Pulmonary artery endothelial cell (primary cell): ENCODE data around the gene ERMARD. TPM values are rescaled to one million over a fixed set of nuclear protein-coding genes. Genes with fewer than 3 reads are reported as not detected.

Source experiments
- DNase-seq: peaks from one replicate; pipeline ENCODE4 v3.0.0-alpha.2; 2011; ENCODE audit warnings: low read depth, low spot score
- total RNA-seq: library from RNA; depleted of rRNA; stranded (reverse); fragments of >200 nt; gene quantifications from 2 replicates; pipeline ENCODE4 v1.2.3, GENCODE V29; 2014

Gene ERMARD
- total RNA-seq, 1 donor from 2014 or later, result 17.3 TPM

DNA sequence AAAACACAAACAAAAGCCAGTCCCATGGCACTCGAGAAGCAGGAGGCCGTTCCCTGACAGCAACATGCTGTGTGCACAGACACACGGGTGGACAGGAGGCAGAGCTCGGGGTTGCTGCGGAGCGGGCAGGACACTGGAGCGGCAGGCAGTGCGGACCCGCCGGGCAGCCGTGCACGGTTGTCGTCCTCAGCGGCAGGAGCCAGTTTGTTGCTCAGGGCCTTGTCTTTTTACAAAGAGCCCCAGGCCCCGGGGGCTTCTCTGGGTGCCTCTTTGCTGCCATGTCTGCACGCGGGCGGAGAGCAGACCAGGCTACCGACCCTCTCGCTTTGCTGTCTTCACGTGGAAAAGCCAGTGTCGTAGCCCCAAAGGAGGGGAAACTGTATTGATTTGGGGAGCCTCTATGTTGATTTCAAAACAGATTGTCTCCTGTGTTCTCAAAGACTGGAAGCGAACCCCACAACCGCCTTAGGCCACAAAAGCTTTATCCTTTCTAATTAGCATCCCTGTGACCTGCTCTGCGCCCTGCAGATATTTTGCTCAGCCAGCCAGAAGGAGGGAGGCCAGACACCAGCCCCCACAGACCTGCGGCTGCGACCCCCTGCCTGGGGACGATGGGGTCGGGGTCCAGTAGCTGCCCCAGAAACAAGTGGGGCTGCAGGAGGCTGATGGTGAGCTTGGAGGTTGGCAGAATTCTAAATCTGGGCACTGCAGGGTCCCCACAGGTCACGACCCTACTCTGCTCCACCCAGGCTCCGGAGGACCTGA, 50.2 kb downstream of the ERMARD start:
- no peak for DNase-seq

DNA sequence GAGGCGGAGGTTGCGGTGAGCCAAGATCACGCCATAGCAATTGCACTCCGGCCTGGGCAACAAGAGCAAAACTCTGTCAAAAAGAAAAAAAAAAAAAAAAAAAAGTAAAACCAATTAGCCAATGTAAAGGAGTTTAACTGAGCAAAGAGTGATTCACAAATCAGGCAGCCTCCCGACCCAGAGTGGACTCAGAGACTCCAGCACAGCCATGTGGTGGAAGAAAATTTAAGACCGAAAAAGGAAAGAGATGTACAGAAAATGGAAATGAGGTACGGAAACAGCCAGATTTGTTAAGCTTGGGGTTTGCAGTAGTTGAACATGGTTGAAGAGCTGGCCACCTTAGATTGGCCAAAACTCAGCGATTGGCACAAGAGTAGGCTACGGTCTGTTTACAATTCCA, 51.4 kb downstream of the ERMARD start:
- no peak for DNase-seq

DNA sequence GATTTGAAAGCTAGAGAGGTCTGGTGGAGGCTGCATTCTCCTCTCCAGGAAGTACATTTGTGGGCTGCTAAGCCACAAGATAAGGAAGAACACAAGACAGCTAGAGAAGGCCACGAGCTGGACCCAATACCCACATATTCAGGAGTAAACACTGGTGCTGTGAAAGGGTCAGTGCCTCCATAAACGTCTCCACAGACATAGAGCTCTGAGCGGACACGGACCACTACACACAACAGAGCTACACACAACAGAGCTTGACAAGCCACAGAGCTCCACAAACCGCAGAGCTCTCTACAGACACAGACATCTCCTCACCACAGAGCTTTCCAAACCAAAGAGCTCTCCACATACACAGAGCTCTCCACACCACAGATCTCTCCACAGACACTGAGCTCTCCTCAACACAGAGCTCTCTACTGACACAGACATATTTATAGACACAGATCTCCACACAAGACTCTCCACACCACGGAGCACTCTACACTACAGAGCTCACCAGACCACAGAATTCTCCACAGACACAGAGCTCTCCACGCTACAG, 51.9 kb downstream of the ERMARD start:
- DNase-seq, result no peak

DNA sequence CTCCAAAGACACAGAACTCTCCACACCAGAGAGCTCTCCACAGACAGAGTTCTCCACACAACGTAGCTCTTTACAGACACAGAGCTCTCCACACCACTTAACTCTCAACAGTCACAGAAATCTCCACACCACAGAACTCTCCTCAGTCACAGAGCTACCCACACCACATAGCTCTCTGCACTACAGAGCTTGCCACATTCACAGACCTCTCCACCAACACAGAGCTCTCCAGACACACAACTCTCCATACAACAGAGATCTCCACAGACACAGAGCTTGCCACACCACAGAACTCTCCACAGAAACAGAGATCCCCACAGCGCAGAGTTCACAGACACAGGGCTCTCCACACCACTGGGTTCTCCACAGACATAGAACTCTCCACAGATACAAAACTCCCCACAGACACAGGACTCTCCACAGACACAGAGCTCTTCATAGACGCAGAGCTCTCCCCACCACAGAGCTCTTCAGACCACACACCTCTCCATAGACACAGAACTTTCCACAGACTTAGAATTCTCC, 52.5 kb downstream of the ERMARD start:
- DNase-seq, result no peak

DNA sequence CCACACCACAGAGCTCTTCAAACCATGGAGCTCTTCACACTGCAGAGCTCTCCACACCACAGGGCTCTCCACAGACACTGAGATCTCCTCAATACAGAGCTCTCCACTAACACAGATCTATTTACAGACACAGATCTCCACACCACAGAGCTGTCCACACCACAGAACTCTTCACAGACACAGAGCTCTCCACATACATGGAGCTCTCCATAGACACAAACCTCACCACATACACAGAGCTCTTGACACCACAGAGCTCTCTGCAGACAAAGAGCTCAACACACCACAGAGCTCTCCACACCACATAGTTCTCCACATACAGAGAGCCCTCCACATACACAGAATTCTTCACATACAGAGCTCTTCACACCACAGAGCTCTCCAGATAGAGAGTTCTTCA, 53.0 kb downstream of the ERMARD start:
- DNase-seq, result no peak

DNA sequence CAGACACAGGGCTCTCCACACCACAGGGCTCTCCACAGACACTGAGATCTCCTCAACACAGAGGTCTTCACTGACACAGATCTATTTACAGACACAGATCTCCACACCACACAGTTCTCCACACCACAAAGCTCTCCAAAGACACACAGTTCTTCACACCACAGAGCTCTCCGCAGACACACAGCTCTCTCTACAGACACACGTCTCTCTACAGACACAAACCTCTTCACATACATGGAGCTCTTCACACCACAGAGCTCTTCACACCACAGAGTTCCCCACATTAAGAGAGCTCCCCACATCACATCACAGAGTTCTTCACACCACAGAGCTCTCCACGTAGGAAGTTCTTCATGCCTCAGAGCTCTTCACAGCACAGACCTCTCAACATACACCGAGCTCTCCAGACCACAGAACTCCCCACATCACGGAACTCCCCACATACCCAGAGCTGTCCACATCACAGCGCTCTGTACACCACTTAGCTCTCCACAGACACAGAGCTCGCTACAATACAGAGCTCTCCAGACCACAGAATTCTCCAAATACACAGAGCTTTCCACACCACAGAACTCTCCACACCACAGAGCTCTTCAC, 53.9 kb downstream of the ERMARD start:
- no peak for DNase-seq

DNA sequence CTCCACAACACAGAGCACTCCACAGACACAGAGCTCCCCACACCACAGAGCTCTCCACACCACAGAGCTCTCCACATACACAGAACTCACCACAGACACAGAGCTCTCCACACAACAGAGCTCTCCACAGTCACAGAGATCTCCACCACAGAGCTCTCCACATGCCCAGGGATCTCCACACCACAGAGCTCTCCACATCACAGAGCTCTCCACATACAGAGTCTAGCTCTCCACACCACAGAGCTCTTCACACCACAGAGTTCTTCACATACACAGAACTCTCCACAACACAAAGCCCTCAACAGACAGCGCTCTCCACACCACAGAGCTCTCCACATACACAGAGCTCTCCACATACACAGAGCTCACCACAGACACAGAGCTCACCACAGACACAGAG, 55.3 kb downstream of the ERMARD start:
- DNase-seq, result no peak

DNA sequence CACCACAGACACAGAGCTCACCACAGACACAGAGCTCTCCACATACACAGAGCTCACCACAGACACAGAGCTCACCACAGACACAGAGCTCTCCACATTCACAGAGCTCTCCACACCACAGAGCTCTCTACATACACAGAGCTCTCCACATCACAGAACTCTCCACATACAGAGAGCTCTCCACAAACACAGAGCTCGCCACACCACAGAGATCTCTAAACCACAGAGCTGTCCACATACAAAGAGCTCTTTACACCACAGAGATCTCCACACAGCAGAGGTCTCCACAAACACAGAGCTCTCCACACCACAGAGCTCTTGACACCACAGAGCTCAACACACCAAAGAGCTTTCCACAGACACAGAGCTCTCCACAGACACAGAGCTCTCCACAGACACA, 55.8 kb downstream of the ERMARD start:
- no peak for DNase-seq

DNA sequence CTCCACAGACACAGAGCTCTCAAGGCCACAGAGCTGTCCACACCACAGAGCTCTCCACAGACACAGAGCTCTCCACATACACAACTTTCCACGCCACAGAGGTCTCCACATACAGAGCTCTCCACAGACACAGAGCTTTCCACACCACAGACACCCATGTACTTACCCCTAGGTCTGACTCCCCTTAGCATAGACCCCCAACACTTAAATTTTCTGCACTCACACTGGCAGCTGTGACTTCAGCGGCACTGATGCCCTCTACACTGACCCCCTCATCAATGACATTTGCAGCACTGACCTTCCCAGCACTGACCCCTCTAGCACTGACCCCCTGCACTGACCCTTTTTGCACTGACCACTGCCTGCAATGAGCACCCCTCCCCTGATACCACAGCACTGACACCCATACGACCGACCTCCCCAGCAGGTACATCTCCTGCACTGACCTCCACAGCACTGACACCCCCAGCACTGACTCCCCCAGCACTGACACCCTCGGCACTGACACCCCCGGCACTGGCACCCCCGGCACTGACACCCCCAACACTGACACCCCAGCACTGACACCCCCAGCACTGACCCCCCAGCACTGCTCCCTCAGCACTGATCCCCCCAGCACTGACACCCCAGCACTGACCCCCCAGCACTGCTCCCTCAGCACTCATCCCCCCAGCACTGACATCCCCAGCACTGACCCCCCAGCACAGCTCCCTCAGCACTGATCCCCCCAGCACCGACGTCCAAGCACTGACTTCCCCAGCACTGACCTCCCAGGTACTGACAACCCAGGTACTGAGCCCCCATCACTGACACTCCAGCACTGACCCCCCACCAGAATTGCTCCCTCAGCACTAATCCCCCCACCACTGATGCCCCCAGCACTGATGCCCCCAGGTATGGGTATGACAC, 56.5 kb downstream of the ERMARD start:
- no peak for DNase-seq

DNA sequence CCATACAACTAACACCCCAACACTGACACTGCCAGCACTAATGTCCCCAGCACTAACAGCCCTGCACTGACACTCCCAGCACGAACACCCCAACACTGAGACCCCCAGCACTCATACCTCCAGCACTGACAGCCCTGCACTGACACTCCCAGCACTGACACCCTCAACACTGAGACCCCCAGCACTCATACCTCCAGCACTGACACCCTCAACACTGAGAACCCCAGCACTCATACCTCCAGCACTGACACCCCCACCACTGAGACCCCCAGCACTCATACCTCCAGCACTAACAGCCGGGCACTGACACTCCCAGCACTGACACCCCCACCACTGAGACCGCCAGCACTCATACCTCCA, 57.2 kb downstream of the ERMARD start:
- no peak for DNase-seq

DNA sequence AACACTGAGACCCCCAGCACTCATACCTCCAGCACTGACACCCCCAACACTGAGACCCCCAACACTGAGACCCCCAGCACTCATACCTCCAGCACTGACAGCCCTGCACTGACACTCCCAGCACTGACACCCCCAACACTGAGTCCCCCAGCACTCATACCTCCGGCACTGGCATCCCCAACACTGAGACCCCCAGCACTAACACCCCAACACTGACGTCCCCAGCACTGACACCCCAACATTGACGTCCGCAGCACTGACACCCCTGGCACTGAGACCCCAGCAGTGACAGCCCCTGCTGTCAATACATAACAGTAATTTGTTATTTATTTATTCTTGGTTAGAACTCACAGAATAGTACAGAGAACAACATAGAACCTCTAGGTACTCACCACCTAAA, 58.0 kb downstream of the ERMARD start:
- no peak for DNase-seq

DNA sequence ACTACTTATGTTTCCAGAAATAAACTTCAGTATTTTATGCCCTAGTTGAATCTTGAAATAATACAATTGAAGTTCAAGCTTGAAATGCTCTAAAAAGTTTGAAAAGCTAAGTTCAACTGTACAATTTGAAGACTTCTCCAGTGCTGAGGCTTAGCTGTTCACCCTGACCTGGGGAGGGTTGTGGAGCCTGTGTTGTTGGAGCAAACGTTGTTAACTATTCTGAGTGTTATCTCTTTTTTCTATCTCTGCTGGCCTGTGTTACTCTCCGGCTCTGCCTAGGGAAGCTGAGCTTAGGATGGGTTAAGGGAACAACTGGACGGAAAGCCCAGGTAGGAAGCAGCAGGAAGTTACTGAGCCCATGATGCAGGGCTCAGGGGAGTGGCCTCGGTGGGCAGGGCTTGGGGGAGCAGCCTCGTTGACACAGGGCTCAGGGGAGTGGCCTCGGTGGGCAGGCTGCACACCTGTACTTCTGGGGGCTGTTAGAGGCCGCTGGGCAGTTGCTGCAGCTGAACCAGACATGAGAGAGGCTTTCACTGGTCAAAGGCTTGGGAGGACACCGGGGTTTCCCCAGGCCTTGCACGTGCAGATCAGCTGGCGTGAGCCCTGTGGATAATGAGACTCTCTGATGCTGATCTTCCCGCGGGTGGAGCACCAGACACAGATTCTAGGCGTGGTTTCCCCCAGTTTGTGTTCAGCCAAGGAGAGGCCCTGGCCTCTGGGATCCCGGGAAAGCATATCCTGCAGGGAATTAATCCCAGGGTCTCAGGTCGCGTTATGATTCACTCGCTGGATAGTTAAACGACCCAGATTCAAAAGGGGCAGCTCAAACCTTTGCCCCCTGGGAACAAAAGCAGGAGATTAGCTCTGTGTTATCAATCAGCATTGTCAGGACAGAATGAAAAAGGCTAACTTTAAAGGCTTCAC, 58.9 kb downstream of the ERMARD start:
- no peak for DNase-seq

DNA sequence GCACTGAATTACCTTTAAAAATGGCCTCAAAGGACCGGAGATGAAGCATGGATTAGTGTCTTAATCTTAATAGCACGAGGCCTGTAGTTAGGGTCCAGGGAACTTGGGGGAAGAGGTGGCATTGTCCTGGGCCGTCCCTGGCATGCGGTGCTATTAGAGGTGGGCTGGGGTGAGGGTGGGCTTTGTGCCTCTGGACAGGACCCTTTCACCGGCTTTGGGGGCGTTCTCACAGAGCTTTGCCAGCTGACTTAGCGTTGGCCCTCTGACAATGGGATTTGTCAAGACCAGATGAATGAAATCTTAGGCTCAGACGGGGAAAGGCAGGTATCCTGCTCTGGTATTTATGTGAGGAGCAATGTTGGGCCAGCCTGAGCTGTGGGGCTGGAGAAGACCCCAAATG, 59.6 kb downstream of the ERMARD start:
- DNase-seq, result no peak

DNA sequence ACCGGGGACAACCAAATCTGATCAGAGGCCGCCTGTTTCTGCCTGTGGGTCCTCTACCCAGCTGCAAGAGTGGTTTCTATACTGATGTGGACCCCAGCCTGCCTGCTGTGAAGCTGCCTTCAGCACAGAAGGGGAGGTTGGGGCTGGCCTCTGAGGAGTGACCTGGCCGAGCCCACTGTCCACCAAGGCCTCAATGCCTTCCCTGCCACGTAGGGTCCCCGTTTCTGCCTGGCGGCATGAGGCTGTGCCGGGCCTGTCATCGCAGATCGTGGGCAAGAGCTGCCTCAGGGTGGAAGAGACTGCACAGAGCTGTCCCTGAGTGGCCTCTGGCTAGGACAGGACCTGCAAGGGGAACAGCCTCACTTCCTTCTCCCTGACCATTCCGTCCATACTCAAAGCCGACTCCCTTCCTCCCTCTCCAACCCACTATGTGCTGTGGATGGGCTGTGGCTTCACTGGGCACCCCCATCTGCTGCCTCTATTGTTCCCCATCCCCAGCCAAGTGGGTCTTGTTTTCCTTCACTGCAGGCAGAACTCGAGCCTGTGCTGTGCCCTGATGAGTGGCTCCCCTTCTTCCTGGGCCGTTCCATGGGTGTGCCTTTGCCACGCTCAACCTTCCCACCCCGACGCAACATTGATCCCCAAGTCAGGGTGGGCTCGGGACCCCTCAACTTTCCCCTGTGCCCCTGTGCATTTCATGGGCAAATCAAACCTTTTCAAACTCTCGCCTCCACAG, 60.3 kb downstream of the ERMARD start:
- no peak for DNase-seq

DNA sequence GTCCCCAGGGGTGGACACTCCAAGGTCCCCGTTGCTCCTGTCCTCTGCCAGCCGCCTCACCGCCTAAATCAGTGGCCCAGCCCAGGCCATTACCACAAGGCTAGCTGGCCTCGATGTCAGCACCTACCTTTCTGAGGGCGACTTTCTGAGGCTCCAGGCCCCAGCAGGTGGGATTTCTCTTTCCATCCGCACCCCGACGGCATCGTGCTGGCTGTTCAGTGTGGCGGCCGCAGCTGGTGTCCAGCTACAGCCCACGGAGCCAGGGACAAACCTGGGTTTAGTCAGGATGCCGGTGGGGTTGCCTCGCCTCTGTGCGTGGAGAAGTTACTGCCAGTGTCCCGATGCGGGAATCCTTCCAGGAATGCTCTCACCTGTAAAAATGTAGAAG, 60.8 kb downstream of the ERMARD start:
- no peak for DNase-seq

DNA sequence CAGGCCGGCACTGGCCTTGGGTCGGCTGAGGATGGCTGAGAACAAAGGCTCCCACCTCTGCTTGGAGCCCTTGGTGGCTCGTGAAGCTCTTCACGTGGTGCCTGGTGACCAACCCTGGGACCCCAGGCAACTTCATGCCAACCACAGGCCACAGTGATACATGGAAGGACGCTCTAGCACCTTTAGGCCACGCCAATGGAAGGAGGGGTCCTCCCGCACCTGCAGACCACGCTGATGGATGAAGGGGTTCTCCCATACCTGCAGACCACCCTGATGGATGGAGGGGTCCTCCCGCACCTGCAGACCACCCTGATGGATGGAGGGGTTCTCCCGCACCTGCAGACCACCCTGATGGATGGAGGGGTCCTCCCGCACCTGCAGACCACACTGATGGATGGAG, 62.5 kb downstream of the ERMARD start:
- no peak for DNase-seq

DNA sequence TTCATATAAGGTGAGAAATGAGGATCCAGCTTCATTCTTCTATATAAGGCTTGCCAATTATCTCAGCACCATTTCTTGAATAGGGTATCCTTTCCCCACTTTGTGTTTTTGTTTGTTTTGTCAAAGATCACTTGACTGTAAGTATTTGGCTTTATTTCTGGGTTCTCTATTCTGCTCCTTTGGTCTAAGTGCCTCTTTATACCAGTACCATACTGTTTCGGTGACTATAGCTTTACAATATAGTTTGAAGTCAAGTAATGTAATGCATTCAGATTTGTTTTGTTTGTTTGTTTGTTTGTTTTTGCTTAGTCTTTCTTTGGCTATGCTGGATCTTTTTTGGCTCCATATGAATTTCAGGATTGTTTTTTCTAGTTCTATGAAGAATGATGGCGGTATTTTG, 64.6 kb downstream of the ERMARD start:
- no peak for DNase-seq

DNA sequence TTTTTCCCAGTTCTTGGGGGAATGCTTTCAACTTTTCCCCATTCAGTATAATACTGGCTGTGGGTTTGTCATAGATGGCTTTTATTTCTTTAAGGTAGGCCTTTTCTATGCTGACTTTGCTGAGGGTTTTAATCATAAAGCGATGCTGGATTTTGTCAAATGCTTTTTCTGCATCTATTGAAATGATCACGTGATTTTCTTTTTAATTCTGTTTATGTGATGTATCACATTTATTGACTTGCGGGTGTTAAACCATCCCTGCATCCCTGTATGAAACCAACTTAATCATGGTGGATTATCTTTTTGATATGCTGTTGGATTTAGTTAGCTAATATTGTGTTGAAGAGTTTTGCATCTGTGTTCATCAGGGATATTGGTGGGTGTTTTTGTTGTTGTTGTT, 65.6 kb downstream of the ERMARD start:
- DNase-seq, result no peak

DNA sequence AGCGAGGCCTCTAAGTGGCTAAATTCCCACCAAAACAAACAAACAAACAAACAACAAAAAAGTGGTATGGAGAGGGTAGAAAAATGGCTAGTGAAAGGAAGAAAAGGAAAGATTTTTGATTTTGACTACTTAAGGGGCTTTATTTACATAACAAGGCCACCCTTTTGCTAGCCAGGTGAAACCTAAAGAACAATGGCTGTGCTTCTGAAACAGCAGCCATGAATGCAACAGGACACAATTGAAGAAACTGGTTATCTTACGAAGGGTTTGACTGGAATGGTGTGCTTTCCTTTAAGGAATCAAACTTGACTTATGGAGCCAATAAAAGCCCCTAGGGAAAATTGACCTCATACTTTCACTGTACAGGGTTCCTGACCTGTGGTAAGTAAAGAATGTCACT, 68.9 kb downstream of the ERMARD start:
- no peak for DNase-seq

DNA sequence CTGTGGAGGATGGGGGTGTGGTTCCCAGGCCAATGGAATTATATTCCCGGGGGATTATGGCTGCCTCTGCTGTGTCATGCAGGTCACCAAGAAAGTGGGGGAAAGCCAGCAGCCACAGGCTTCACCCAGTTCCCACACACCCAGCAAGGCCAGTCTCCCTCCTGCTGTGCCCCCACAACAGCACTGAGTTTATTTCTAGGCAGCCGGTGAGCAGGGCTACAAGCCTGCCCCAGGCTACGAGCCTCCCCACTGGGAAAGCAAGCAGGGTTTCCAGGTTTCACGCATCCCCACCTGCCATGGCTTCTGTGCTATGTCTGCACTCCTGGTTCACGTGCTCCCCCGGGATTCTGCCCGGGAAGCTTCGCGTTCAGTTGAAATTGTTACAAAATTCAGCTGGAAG, 72.6 kb downstream of the ERMARD start:
- no peak for DNase-seq
